Progenitor cell of endocrine pancreas (in vitro differentiated cells): ENCODE measurements around the gene FUCA2. TPM values are rescaled to one million over a fixed set of nuclear protein-coding genes. Genes with fewer than 3 reads are reported as not detected.

ENCODE experiments used
- DNase-seq: peaks from one replicate; pipeline ENCODE4 v3.0.0; 2021; ENCODE audit warnings: low spot score; ENCODE audit not compliant: unreplicated experiment
- H3K27ac Mint-ChIP-seq: 2 replicates; pipeline ENCODE4 v1.8.0; 2021; ENCODE audit warnings: mild to moderate bottlenecking, moderate library complexity, mixed read lengths
- H3K27me3 Mint-ChIP-seq: 2 replicates; pipeline ENCODE4 v1.8.0; 2021; ENCODE audit warnings: mixed read lengths
- H3K36me3 Mint-ChIP-seq: 2 replicates; pipeline ENCODE4 v1.8.0; 2022; ENCODE audit warnings: mixed read lengths; ENCODE audit not compliant: insufficient read depth
- H3K4me1 Mint-ChIP-seq: 2 replicates; pipeline ENCODE4 v1.8.0; 2021; ENCODE audit warnings: low read depth, mixed read lengths
- H3K4me3 Mint-ChIP-seq: 2 replicates; pipeline ENCODE4 v1.8.0; 2021; ENCODE audit warnings: low read depth, mild to moderate bottlenecking, moderate library complexity, mixed read lengths
- H3K9me3 Mint-ChIP-seq: 2 replicates; pipeline ENCODE4 v1.8.0; 2021; ENCODE audit warnings: low read depth, mixed read lengths
- total RNA-seq: library from RNA; stranded (reverse); gene quantifications from 2 replicates; pipeline ENCODE4 v1.2.1, GENCODE V29; 2021
- TF ChIP-seq, protein P1 (sequence below): fragments of 200-600 bp; sonication (generic); IDR thresholded peaks from one replicate; pipeline ENCODE4 v1.5.0; 2021; ENCODE audit warnings: antibody characterized with exemption, mild to moderate bottlenecking; ENCODE audit not compliant: unreplicated experiment

FUCA2 gene
- total RNA-seq, 1 donor from 2014 or later = 67.5 TPM

DNA sequence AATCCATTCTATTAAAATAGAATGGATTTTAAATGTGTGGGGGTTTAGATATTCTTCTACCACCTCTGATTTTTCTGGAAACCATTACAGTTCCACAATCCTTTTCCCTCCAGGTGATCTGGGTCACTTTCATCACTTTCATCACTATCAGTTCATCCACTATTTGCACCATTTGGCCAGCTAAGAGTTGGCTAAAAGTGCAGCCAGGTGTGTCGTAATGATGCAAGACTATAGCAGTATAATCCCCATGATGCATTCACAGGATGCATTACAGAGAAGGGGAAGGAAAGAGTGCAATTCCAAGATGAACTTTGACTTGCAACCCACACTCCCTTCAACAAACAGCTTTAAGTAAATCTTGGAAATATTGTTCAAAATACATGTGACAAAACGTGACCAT, 4.9 kb downstream of the FUCA2 start:
- H3K9me3 Mint-ChIP-seq = no peaks in the 10 kb centered on the region
- H3K4me1 Mint-ChIP-seq = peaks cover 14% of the 10 kb centered on the region
- DNase-seq = no peak
- no peaks in the 10 kb centered on the region for H3K27me3 Mint-ChIP-seq
- no peak overlapping the region for H3K27ac Mint-ChIP-seq
- peaks cover 23% of the 10 kb centered on the region for H3K36me3 Mint-ChIP-seq
- TF ChIP-seq, protein P1, sequence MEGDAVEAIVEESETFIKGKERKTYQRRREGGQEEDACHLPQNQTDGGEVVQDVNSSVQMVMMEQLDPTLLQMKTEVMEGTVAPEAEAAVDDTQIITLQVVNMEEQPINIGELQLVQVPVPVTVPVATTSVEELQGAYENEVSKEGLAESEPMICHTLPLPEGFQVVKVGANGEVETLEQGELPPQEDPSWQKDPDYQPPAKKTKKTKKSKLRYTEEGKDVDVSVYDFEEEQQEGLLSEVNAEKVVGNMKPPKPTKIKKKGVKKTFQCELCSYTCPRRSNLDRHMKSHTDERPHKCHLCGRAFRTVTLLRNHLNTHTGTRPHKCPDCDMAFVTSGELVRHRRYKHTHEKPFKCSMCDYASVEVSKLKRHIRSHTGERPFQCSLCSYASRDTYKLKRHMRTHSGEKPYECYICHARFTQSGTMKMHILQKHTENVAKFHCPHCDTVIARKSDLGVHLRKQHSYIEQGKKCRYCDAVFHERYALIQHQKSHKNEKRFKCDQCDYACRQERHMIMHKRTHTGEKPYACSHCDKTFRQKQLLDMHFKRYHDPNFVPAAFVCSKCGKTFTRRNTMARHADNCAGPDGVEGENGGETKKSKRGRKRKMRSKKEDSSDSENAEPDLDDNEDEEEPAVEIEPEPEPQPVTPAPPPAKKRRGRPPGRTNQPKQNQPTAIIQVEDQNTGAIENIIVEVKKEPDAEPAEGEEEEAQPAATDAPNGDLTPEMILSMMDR = no peak
- H3K4me3 Mint-ChIP-seq = no peak overlapping the region

DNA sequence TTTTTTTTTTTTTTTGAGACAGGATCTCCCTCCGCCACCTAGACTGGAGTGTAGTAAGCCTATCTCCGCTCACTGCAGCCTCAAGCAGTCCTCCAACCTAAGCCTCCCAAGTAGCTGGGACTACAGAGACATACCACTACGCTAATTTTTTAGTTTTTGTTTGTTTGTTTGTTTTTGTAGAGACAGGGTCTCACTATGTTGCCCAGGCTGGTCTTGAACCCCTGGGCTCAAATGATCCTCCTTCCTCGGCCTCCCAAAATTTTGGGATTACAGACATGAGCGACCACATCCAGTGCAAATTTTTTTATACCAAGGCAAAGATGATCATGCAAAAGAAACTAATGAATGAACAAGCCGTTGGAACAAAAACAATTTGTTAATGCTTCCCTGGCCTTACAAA, 5.3 kb downstream of the FUCA2 start:
- Mint-ChIP-seq H3K27me3 (no peaks in the 10 kb centered on the region), H3K4me1 (peaks cover 13% of the 10 kb centered on the region), H3K9me3 (no peaks in the 10 kb centered on the region), H3K4me3 (no peak overlapping the region), H3K27ac (no peak overlapping the region), H3K36me3 (peaks cover 27% of the 10 kb centered on the region)
- DNase-seq = no peak
- TF ChIP-seq, protein P1 = no peak

DNA sequence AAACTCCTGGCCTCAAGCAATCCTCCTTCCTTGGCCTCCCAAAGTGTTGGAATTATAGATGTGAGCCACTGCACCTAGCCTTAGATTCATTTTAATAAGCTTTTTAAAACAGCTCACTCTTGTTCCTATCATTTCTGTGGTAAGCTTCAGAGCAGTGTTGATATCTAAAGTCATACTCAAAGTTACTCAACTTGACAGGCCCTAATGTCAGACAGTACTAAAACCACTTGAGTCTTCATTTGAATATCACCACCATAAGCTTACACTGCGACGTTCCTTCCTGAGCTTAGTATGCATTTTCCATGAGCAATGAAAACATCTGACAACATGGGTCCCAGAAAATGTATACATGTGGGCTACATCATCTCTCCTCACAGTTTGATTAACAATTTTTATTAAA, 6.0 kb downstream of the FUCA2 start:
- DNase-seq = no peak
- TF ChIP-seq, protein P1 = no peak
- H3K4me3 Mint-ChIP-seq = no peak overlapping the region
- no peaks in the 10 kb centered on the region for H3K27me3 Mint-ChIP-seq
- no peaks in the 10 kb centered on the region for H3K9me3 Mint-ChIP-seq
- H3K27ac Mint-ChIP-seq = no peak overlapping the region
- H3K4me1 Mint-ChIP-seq = peaks cover 10% of the 10 kb centered on the region
- H3K36me3 Mint-ChIP-seq = peaks cover 31% of the 10 kb centered on the region

DNA sequence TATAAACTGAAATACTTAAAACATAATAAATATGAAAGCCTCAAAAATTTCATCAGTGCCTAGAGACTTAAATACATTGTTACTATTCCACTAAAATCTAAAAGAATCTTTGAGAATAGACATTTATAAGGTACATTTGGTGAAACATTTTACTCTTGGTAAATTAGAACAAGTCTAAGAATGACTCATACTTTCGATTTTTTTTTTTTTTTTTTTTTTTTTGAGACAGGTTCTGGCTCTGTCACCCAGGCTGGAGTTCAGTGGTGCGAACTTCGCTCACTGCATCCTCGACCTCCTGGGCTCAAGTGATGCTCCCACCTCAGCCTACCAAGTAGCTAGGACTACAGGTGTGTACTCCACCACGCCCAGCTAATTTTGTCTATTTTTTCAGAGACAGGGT, 6.4 kb downstream of the FUCA2 start:
- TF ChIP-seq, protein P1 = no peak
- DNase-seq = no peak
- peaks cover 35% of the 10 kb centered on the region for H3K36me3 Mint-ChIP-seq
- no peak overlapping the region for H3K4me3 Mint-ChIP-seq
- no peaks in the 10 kb centered on the region for H3K27me3 Mint-ChIP-seq
- H3K4me1 Mint-ChIP-seq = peaks cover 8% of the 10 kb centered on the region
- no peaks in the 10 kb centered on the region for H3K9me3 Mint-ChIP-seq
- H3K27ac Mint-ChIP-seq = no peak overlapping the region

DNA sequence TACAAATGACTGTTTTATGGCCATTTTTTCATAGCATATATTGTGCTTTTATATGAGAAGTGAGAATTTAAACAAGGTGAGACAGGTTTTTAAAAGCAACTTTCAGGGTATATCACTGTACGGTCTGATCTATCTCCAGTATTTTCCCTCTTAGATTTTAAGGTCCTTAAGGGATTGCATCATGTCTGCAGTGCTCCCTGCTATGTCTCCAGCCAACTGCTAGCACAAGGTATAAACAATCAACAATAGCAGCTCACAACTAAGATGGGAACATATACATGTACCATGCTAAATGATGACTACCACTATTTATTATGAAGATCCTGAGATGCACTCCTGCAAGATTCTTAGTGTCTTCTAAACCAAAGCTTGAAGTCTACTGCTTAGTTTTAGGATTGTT, 7.2 kb downstream of the FUCA2 start:
- Mint-ChIP-seq H3K4me1 (peaks cover 6% of the 10 kb centered on the region), H3K9me3 (no peaks in the 10 kb centered on the region), H3K36me3 (peaks cover 43% of the 10 kb centered on the region), H3K27me3 (no peaks in the 10 kb centered on the region), H3K27ac (no peak overlapping the region), H3K4me3 (no peak overlapping the region)
- TF ChIP-seq, protein P1 = no peak
- DNase-seq = no peak
